ENCODE measurements around the gene DZIP1.

GRCh38 chr13:95541308-95541707 is 103.2 kb downstream of the DZIP1 start:
- no peak for TF ChIP-seq CTCF (optimal IDR thresholded peaks at IDR 0.05 in 1 of 3, IDR thresholded peaks at IDR 0.05 in 1 of 3, conservative IDR thresholded peaks at IDR 0.05 in 1 of 3; ENCODE audit: extremely low read depth in 1 of 3, insufficient read depth in 2 of 3, low read length in 3 of 3)
- TF ChIP-seq EZH2 (IDR thresholded peaks at IDR 0.05; ENCODE audit: low read length), result no peak
